HepG2 (cell line): ENCODE measurements around the gene ZFHX3. TPM values are rescaled to one million over a fixed set of nuclear protein-coding genes. Genes with fewer than 3 reads are reported as not detected.

Experiments used
- ARID5B ChIP-seq: IDR thresholded peaks from 2 replicates; pipeline ENCODE4 v1.4.0; 2020; ENCODE audit warnings: mild to moderate bottlenecking, missing genetic modification reagents
- ARNT2 ChIP-seq: sonication (generic); formaldehyde crosslinking; IDR thresholded peaks from 2 replicates; pipeline ENCODE4 v1.8.0; 2022; ENCODE audit warnings: mild to moderate bottlenecking, low read depth, missing genetic modification reagents, moderate library complexity
- BCL6 ChIP-seq: IDR thresholded peaks from 2 replicates; pipeline ENCODE4 v1.6.1; 2016; ENCODE audit warnings: missing genetic modification reagents, missing compliant biosample characterization
- FOSL2 ChIP-seq: sonication (generic); formaldehyde crosslinking; IDR thresholded peaks from 2 replicates; pipeline ENCODE4 v1.4.0; 2020; ENCODE audit warnings: missing genetic modification reagents
- FOXP1 ChIP-seq, 2 experiments: fragments of 450-650 bp in 1 of 2; IDR thresholded peaks; 2 replicates each; pipeline ENCODE4 v1.6.1; 2017 to 2018; ENCODE audit warnings: antibody characterized with exemption in 1 of 2
- HMG20A ChIP-seq: IDR thresholded peaks from 2 replicates; pipeline ENCODE4 v1.6.1; 2016; ENCODE audit warnings: borderline replicate concordance
- MEIS1 ChIP-seq: sonication (generic); formaldehyde crosslinking; IDR thresholded peaks from 2 replicates; pipeline ENCODE4 v1.9.0; 2021; ENCODE audit warnings: mild to moderate bottlenecking, missing genetic modification reagents, moderate library complexity, borderline replicate concordance
- NR2F1 ChIP-seq, 2 experiments: fragments of 450-650 bp in 1 of 2; formaldehyde crosslinking in 1 of 2; IDR thresholded peaks; 2 replicates each; pipeline versions ENCODE4 v1.5.0 to v1.6.1; 2016 to 2020; ENCODE audit warnings: mild to moderate bottlenecking in 1 of 2, missing compliant biosample characterization in 1 of 2, missing genetic modification reagents in 1 of 2, moderate library complexity in 1 of 2
- TGIF2 ChIP-seq: IDR thresholded peaks from 2 replicates; pipeline ENCODE4 v1.6.1; 2016; ENCODE audit warnings: control low read depth, missing compliant biosample characterization
- THAP7 ChIP-seq: sonication (generic); formaldehyde crosslinking; IDR thresholded peaks from 2 replicates; pipeline ENCODE4 v1.8.1; 2023; ENCODE audit warnings: mild to moderate bottlenecking, missing genetic modification reagents
- ZFP1 ChIP-seq: IDR thresholded peaks from 2 replicates; pipeline ENCODE4 v1.6.1; 2016
- ZFP36L1 ChIP-seq: sonication (generic); formaldehyde crosslinking; IDR thresholded peaks from 2 replicates; pipeline ENCODE4 v1.8.0; 2022; ENCODE audit warnings: mild to moderate bottlenecking, missing genetic modification reagents, moderate library complexity
- ZFP91 ChIP-seq: sonication (generic); formaldehyde crosslinking; IDR thresholded peaks from 2 replicates; pipeline ENCODE4 v1.9.0; 2022; ENCODE audit warnings: missing genetic modification reagents, mild to moderate bottlenecking, borderline replicate concordance
- ZNF292 ChIP-seq: sonication (generic); formaldehyde crosslinking; IDR thresholded peaks from 2 replicates; pipeline ENCODE4 v1.8.1; 2022; ENCODE audit warnings: mild to moderate bottlenecking, low read depth, missing genetic modification reagents, borderline replicate concordance
- ZNF512 ChIP-seq: sonication (generic); formaldehyde crosslinking; IDR thresholded peaks from 2 replicates; pipeline ENCODE4 v1.4.0; 2020; ENCODE audit warnings: mild to moderate bottlenecking, missing genetic modification reagents
- ZNF598 ChIP-seq: sonication (generic); formaldehyde crosslinking; IDR thresholded peaks from 2 replicates; pipeline ENCODE4 v1.5.1; 2020; ENCODE audit warnings: mild to moderate bottlenecking, missing genetic modification reagents, borderline replicate concordance
- ZNF652 ChIP-seq: IDR thresholded peaks from 2 replicates; pipeline ENCODE4 v1.6.1; 2016; ENCODE audit warnings: low read depth, borderline replicate concordance
- ZNF678 ChIP-seq: sonication (generic); formaldehyde crosslinking; IDR thresholded peaks from 2 replicates; pipeline ENCODE4 v1.4.0; 2020; ENCODE audit warnings: mild to moderate bottlenecking, missing genetic modification reagents
- ZNF780A ChIP-seq: sonication (generic); formaldehyde crosslinking; IDR thresholded peaks from 2 replicates; pipeline ENCODE4 v1.8.0; 2022; ENCODE audit warnings: mild to moderate bottlenecking, missing genetic modification reagents, moderate library complexity
- polyA plus RNA-seq, 8 experiments: library from polyadenylated mRNA; depleted of rRNA in 3 of 8; stranded (reverse) in 7 of 8; unstranded in 1 of 8; fragments of >200 nt; fragmentation: Illumina TruSeq in 4 of 8; extraction: Trizol in 4 of 8; gene quantifications; 2 replicates each; pipeline versions ENCODE4 v1.2.1 to v1.2.3, GENCODE V29; 2011 to 2016; ENCODE audit warnings: low read depth in 4 of 8, missing spikeins in 1 of 8, mixed read lengths in 1 of 8; ENCODE audit not compliant: insufficient read depth in 1 of 8
- total RNA-seq, 5 experiments: library from RNA; depleted of rRNA; stranded (reverse); fragments of >200 nt; fragmentation: Illumina TruSeq; extraction: Trizol; gene quantifications; 2 replicates each; pipeline ENCODE4 v1.2.3, GENCODE V29; 2016; ENCODE audit warnings: low read depth in 1 of 5

ZFHX3 gene
- total and polyA plus RNA-seq, 2 of the 13 experiments (the other 11 are each of a cell fraction or from before 2014, with no cell fraction given) = 5.0 to 6.0 TPM

GRCh38 chr16:72878301-72879269 is 169.3 kb downstream of the ZFHX3 start (continued):
- peak; percentile 69; the same call in 1 of the 2 replicates for TF ChIP-seq ARID5B (CRISPR knock-in tag)
- no peak; the same call in 1 of the 2 replicates for TF ChIP-seq MEIS1 (CRISPR knock-in tag)
- peak; percentile 73 for TF ChIP-seq FOSL2
- TF ChIP-seq BCL6 = peak; percentile 87
- peak; percentile 65; the same call in 1 of the 2 replicates for TF ChIP-seq ZNF292 (CRISPR knock-in tag)
- TF ChIP-seq ZNF780A (CRISPR knock-in tag) = no peak
- TF ChIP-seq ZNF512 = no peak
- no peak for TF ChIP-seq ZFP36L1
- peak; percentile 84; the same call in 1 of the 2 replicates for TF ChIP-seq ZNF598
- 0 out of 4 replicates have a peak, but pooled peaks of 1 of the 2 experiments have one; percentile 28 for TF ChIP-seq NR2F1 (CRISPR knock-in tag; IDR thresholded peaks at IDR 0.05)
- TF ChIP-seq ZNF678 = 0 out of 2 replicates have a peak, but pooled peaks have one; percentile 54
- peak; percentile 65; the same call in 1 of the 2 replicates for TF ChIP-seq TGIF2 (CRISPR knock-in tag)
- TF ChIP-seq THAP7 (CRISPR knock-in tag) = peak; percentile 75; the same call in 1 of the 2 replicates
- peak; percentile 67; the same call in 1 of the 2 replicates for TF ChIP-seq ARNT2
- TF ChIP-seq ZFP1 (CRISPR knock-in tag) = no peak
- TF ChIP-seq ZNF652 = 0 out of 2 replicates have a peak, but pooled peaks have one; percentile 14
- no peak for TF ChIP-seq FOXP1 (IDR thresholded peaks at IDR 0.05)
- TF ChIP-seq FOXP1 (CRISPR knock-in tag; IDR thresholded peaks at IDR 0.05) = peak; percentile 14; the same call in 1 of the 2 replicates
- 0 out of 2 replicates have a peak, but pooled peaks have one; percentile 48 for TF ChIP-seq ZFP91
- TF ChIP-seq HMG20A (CRISPR knock-in tag) = 0 out of 2 replicates have a peak, but pooled peaks have one; percentile 43
- TF ChIP-seq, all 625 proteins: peak for 158
